IMR-90 (cell line): ENCODE results near the gene NR2F2. TPM values are rescaled to one million over a fixed set of nuclear protein-coding genes. Genes with fewer than 3 reads are reported as not detected.

Experiments
- ATAC-seq: fragments of 200-7000 bp; cut with Tn5 transposase; 2 replicates; pipeline ENCODE4 v1.9.1; 2020; ENCODE audit warnings: low read depth, mild to moderate bottlenecking, moderate library complexity
- BruUV-seq: library from RNA; stranded (reverse); fragments of 400-500 nt; replicated peaks from 2 replicates; lab custom pipeline; 2021; lab: Mats Ljungman, UMichigan
- CTCF ChIA-PET: fragments of 300-600 bp; formaldehyde crosslinking; extraction: SDS; loops from one replicate; lab custom pipeline; 2021; ENCODE audit warnings: antibody characterized with exemption; lab: Yijun Ruan, JAX
- POLR2A ChIA-PET: fragments of 300-600 bp; sonication (Branson Sonifier 250); formaldehyde crosslinking; loops from one replicate; lab custom pipeline; 2022; ENCODE audit warnings: antibody characterized with exemption; ENCODE audit not compliant: unreplicated experiment; lab: Charles Lee
- DNase-seq: peaks from one replicate; pipeline ENCODE4 v3.0.0; 2013
- H2AFZ ChIP-seq: replicated peaks from 2 replicates; pipeline ENCODE3; 2013; ENCODE audit warnings: low read length, mild to moderate bottlenecking; ENCODE audit not compliant: poor library complexity
- H2AK5ac ChIP-seq: 2 replicates; pipeline ENCODE4 v1.6.1; 2013; ENCODE audit warnings: low read depth, low read length, inconsistent platforms
- H2AK9ac ChIP-seq: replicated peaks from 2 replicates; pipeline ENCODE3; 2013; ENCODE audit warnings: mild to moderate bottlenecking, low read depth, low read length, moderate library complexity; ENCODE audit not compliant: poor library complexity
- H2BK120ac ChIP-seq: 2 replicates; pipeline ENCODE4 v1.6.1; 2013; ENCODE audit warnings: low read depth, low read length, inconsistent platforms
- H2BK15ac ChIP-seq: 3 replicates; pipeline ENCODE4 v1.6.1; 2013; ENCODE audit warnings: low read depth, low read length, inconsistent platforms
- H2BK20ac ChIP-seq: 2 replicates; pipeline ENCODE4 v1.6.1; 2013; ENCODE audit warnings: low read depth, mild to moderate bottlenecking, inconsistent platforms, low read length, moderate library complexity
- H2BK5ac ChIP-seq: 2 replicates; pipeline ENCODE4 v1.6.1; 2013; ENCODE audit warnings: mild to moderate bottlenecking, low read depth, low read length, inconsistent platforms; ENCODE audit not compliant: poor library complexity, severe bottlenecking
- H3K14ac ChIP-seq: replicated peaks from 2 replicates; pipeline ENCODE4 v1.6.1; 2013; ENCODE audit warnings: low read depth, low read length, inconsistent platforms
- H3K18ac ChIP-seq: 2 replicates; pipeline ENCODE4 v1.6.1; 2013; ENCODE audit warnings: low read depth, low read length, control low read depth
- H3K23ac ChIP-seq: 2 replicates; pipeline ENCODE4 v1.6.1; 2013; ENCODE audit warnings: low read depth, low read length, inconsistent platforms
- H3K27ac ChIP-seq: 2 replicates; pipeline ENCODE4 v1.5.1; 2013; ENCODE audit warnings: mild to moderate bottlenecking, control low read depth, low read length; ENCODE audit not compliant: insufficient read depth
- H3K27me3 ChIP-seq: 2 replicates; pipeline ENCODE4 v1.6.1; 2013; ENCODE audit warnings: low read length; ENCODE audit not compliant: control insufficient read depth, insufficient read depth
- H3K36me3 ChIP-seq: 2 replicates; pipeline ENCODE4 v1.6.1; 2013; ENCODE audit warnings: low read length, mixed read lengths; ENCODE audit not compliant: control insufficient read depth, insufficient read depth
- H3K4ac ChIP-seq: 2 replicates; pipeline ENCODE4 v1.6.1; 2013; ENCODE audit warnings: low read depth, low read length, inconsistent platforms
- H3K4me1 ChIP-seq: 2 replicates; pipeline ENCODE4 v1.6.1; 2013; ENCODE audit warnings: low read length, mixed read lengths; ENCODE audit not compliant: control insufficient read depth, insufficient read depth
- H3K4me2 ChIP-seq: 2 replicates; pipeline ENCODE4 v1.6.1; 2013; ENCODE audit warnings: low read depth, mild to moderate bottlenecking, control low read depth, low read length, moderate library complexity
- H3K4me3 ChIP-seq: 2 replicates; pipeline ENCODE4 v1.5.1; 2013; ENCODE audit warnings: low read depth, mild to moderate bottlenecking, control low read depth, low read length, moderate library complexity; ENCODE audit not compliant: insufficient read depth
- H3K56ac ChIP-seq: 2 replicates; pipeline ENCODE4 v1.6.1; 2013; ENCODE audit warnings: low read length, inconsistent platforms; ENCODE audit not compliant: insufficient read depth; ENCODE audit errors: extremely low read depth
- H3K79me1 ChIP-seq, 2 experiments: 2 replicates each; pipeline ENCODE4 v1.6.1; 2013; ENCODE audit warnings: low read length in 2 of 2, inconsistent platforms in 1 of 2, low read depth in 1 of 2
- H3K9ac ChIP-seq: 2 replicates; pipeline ENCODE4 v1.6.1; 2013; ENCODE audit warnings: low read depth, low read length, control low read depth
- H3K9me1 ChIP-seq: 2 replicates; pipeline ENCODE4 v1.6.1; 2013; ENCODE audit warnings: low read length, inconsistent platforms; ENCODE audit not compliant: insufficient read depth
- H3K9me3 ChIP-seq: 2 replicates; pipeline ENCODE4 v1.6.1; 2013; ENCODE audit warnings: low read length; ENCODE audit not compliant: control insufficient read depth, insufficient read depth
- H4K20me1 ChIP-seq: 2 replicates; pipeline ENCODE4 v1.6.1; 2013; ENCODE audit warnings: low read length, inconsistent platforms; ENCODE audit not compliant: insufficient read depth
- H4K5ac ChIP-seq: 2 replicates; pipeline ENCODE4 v1.6.1; 2013; ENCODE audit warnings: mild to moderate bottlenecking, low read depth, low read length, control low read depth
- H4K8ac ChIP-seq, 2 experiments: 2 replicates each; pipeline ENCODE4 v1.6.1; 2013; ENCODE audit warnings: low read depth in 2 of 2, low read length in 2 of 2, control low read depth in 1 of 2, inconsistent platforms in 1 of 2
- H4K91ac ChIP-seq: 2 replicates; pipeline ENCODE4 v1.6.1; 2013; ENCODE audit warnings: low read depth, low read length, inconsistent platforms; ENCODE audit not compliant: insufficient read depth
- BHLHE40 ChIP-seq: fragments of 150-350 bp; IDR thresholded peaks from 2 replicates; pipeline ENCODE4 v1.6.1; 2016; ENCODE audit warnings: mild to moderate bottlenecking, low read depth, low read length
- CEBPB ChIP-seq: IDR thresholded peaks from 2 replicates; pipeline ENCODE4 v1.6.1; 2012; ENCODE audit warnings: low read depth, low read length, improper control_type of control experiment
- CHD1 ChIP-seq: IDR thresholded peaks from 2 replicates; pipeline ENCODE4 v1.6.1; 2012; ENCODE audit warnings: low read depth, low read length, improper control_type of control experiment
- CTCF ChIP-seq: conservative IDR thresholded peaks from 2 replicates; pipeline ENCODE4 v1.5.1; 2012; ENCODE audit warnings: mild to moderate bottlenecking, low read depth, low read length, improper control_type of control experiment
- FOS ChIP-seq: fragments of 150-350 bp; IDR thresholded peaks from 2 replicates; pipeline ENCODE4 v1.6.1; 2016; ENCODE audit warnings: low read depth, low read length
- MAFK ChIP-seq: IDR thresholded peaks from 2 replicates; pipeline ENCODE4 v1.6.1; 2012; ENCODE audit warnings: low read depth, low read length, improper control_type of control experiment
- MAZ ChIP-seq: IDR thresholded peaks from 2 replicates; pipeline ENCODE4 v1.6.1; 2012; ENCODE audit warnings: low read depth, mild to moderate bottlenecking, low read length, improper control_type of control experiment, moderate library complexity, borderline replicate concordance
- MXI1 ChIP-seq: IDR thresholded peaks from 2 replicates; pipeline ENCODE4 v1.6.1; 2012; ENCODE audit warnings: low read depth, mild to moderate bottlenecking, low read length, moderate library complexity, borderline replicate concordance
- NFE2L2 ChIP-seq: fragments of 150-350 bp; IDR thresholded peaks from 2 replicates; pipeline ENCODE4 v1.6.1; 2016; ENCODE audit warnings: low read depth, mild to moderate bottlenecking, low read length
- POLR2A ChIP-seq: IDR thresholded peaks from 2 replicates; pipeline ENCODE4 v1.6.1; 2012; ENCODE audit warnings: mild to moderate bottlenecking, low read depth, low read length
- RAD21 ChIP-seq: IDR thresholded peaks from 2 replicates; pipeline ENCODE4 v1.6.1; 2012; ENCODE audit warnings: low read length, improper control_type of control experiment
- RCOR1 ChIP-seq: IDR thresholded peaks from 2 replicates; pipeline ENCODE4 v1.6.1; 2012; ENCODE audit warnings: mild to moderate bottlenecking, low read length, improper control_type of control experiment; ENCODE audit not compliant: insufficient replicate concordance
- RFX5 ChIP-seq: IDR thresholded peaks from 2 replicates; pipeline ENCODE4 v1.8.0; 2012; ENCODE audit warnings: low read depth, mild to moderate bottlenecking, low read length, moderate library complexity
- SMC3 ChIP-seq: fragments of 150-350 bp; IDR thresholded peaks from 2 replicates; pipeline ENCODE4 v1.6.1; 2016; ENCODE audit warnings: low read depth, mild to moderate bottlenecking, antibody characterized with exemption, low read length, moderate library complexity
- USF2 ChIP-seq: fragments of 150-350 bp; IDR thresholded peaks from 2 replicates; pipeline ENCODE4 v1.6.1; 2017; ENCODE audit warnings: mild to moderate bottlenecking, antibody characterized with exemption, low read length, low read depth
- WGBS, 2 experiments: methylation state at CpG; one replicate each; pipeline versions ENCODE4 v1.1.5 to v1.1.7; 2013; ENCODE audit warnings: missing lambda C conversion rate in 2 of 2; ENCODE audit not compliant: insufficient read length in 1 of 2; ENCODE audit errors: extremely low coverage in 2 of 2; 5-methylcytosine and 5-hydroxymethylcytosine counted together
- dilution Hi-C: fragments of 300-500 bp; cut with HindIII; formaldehyde crosslinking; loops from one replicate; pipeline ENCODE4 v1.14.3; 2018; ENCODE audit warnings: low sequenced_read_pairs; ENCODE audit not compliant: unreplicated experiment
- in situ Hi-C: fragments of 300-500 bp; cut with MboI; formaldehyde crosslinking; loops from 3 replicates; pipeline ENCODE4 v1.14.3; 2019; ENCODE audit warnings: low sequenced_read_pairs, inconsistent platforms, mixed read lengths
- intact Hi-C: fragments of 100-400 bp; cut with micrococcal nuclease; formaldehyde crosslinking; loops from 2 replicates; pipeline ENCODE4 v1.10.0; 2022
- polyA plus RNA-seq, 3 experiments: library from polyadenylated mRNA; depleted of rRNA; stranded (reverse); fragments of >200 nt; gene quantifications; 2 replicates each; pipeline ENCODE4 v1.2.3, GENCODE V29; 2012; ENCODE audit warnings: low replicate concordance in 1 of 3
- total RNA-seq: library from RNA; depleted of rRNA; stranded (reverse); fragments of >200 nt; gene quantifications from 2 replicates; pipeline ENCODE4 v1.2.3, GENCODE V29; 2012
- TF ChIP-seq, protein P1 (sequence below): fragments of 150-350 bp; IDR thresholded peaks from 2 replicates; pipeline ENCODE4 v1.6.1; 2016; ENCODE audit warnings: low read depth, mild to moderate bottlenecking, low read length, moderate library complexity, borderline replicate concordance

NR2F2 gene
- total and polyA plus RNA-seq, 2 of the 4 experiments (the other 2 are of a cell fraction), result 20.3 to 161 TPM

GRCh38 chr15:96306321-96306720, 24.2 kb upstream of the NR2F2 start:
- TF ChIP-seq RAD21, result no peak
- no peak for TF ChIP-seq BHLHE40
- no peak for TF ChIP-seq CHD1
- TF ChIP-seq MAZ, result no peak
- TF ChIP-seq FOS, result no peak
- no peak for TF ChIP-seq SMC3
- no peak for TF ChIP-seq CTCF
- TF ChIP-seq MXI1, result no peak
- no peak for TF ChIP-seq POLR2A
- TF ChIP-seq MAFK, result no peak
- no peak for TF ChIP-seq RFX5
- TF ChIP-seq, protein P1, sequence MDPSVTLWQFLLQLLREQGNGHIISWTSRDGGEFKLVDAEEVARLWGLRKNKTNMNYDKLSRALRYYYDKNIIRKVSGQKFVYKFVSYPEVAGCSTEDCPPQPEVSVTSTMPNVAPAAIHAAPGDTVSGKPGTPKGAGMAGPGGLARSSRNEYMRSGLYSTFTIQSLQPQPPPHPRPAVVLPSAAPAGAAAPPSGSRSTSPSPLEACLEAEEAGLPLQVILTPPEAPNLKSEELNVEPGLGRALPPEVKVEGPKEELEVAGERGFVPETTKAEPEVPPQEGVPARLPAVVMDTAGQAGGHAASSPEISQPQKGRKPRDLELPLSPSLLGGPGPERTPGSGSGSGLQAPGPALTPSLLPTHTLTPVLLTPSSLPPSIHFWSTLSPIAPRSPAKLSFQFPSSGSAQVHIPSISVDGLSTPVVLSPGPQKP, result no peak
- no peak for TF ChIP-seq NFE2L2
- no peak for TF ChIP-seq USF2
- no peak for TF ChIP-seq RCOR1
- TF ChIP-seq CEBPB, result no peak
- no peak overlapping the region for H3K4me3 ChIP-seq
- no peak overlapping the region for H4K5ac ChIP-seq
- no peaks in the 10 kb centered on the region for H3K27me3 ChIP-seq
- in situ Hi-C loops (no loop called here), intact Hi-C loops (no loop called here), dilution Hi-C loops (no loop called here)
- H2BK5ac ChIP-seq, result no peak overlapping the region
- no peak overlapping the region for H3K23ac ChIP-seq
- H4K20me1 ChIP-seq, result no peaks in the 10 kb centered on the region
- no CpG with 5 or more reads among the region's 1 CpG for WGBS, 2 experiments
- H3K4ac ChIP-seq, result no peak overlapping the region
- H2BK20ac ChIP-seq, result no peak overlapping the region
- no peak overlapping the region for H3K27ac ChIP-seq
- no peak overlapping the region for H2BK120ac ChIP-seq
- H2BK15ac ChIP-seq, result no peak overlapping the region
- DNase-seq (no peak), ATAC-seq (no peak)
- BruUV-seq, result no TSS peak
- no peak overlapping the region for H3K9ac ChIP-seq
- ChIA-PET CTCF (no interaction called here), POLR2A (no interaction called here)
- no peak overlapping the region for H3K18ac ChIP-seq
- no peak overlapping the region for H3K56ac ChIP-seq
- H4K8ac ChIP-seq, result no peak overlapping the region
- H3K9me1 ChIP-seq, result no peaks in the 10 kb centered on the region
- H3K4me2 ChIP-seq, result no peak overlapping the region
- H3K4me1 ChIP-seq, result no peaks in the 10 kb centered on the region
- no peak overlapping the region for H2AK5ac ChIP-seq
- no peaks in the 10 kb centered on the region; a peak in 1 of 4 replicates for H3K79me1 ChIP-seq
- H2AFZ ChIP-seq, result no peak overlapping the region
- no peaks in the 10 kb centered on the region for H3K9me3 ChIP-seq
- no peaks in the 10 kb centered on the region for H3K36me3 ChIP-seq
- H2AK9ac ChIP-seq, result no peak overlapping the region
- no peak overlapping the region for H4K91ac ChIP-seq
- H3K14ac ChIP-seq, result no peak overlapping the region
